Natural killer cell (primary cell): ENCODE results near the gene SLC35E1. TPM values are rescaled to one million over a fixed set of nuclear protein-coding genes. Genes with fewer than 3 reads are reported as not detected.
A peak's percentile ranks its signal among the peaks of the same experiment; 100 is the strongest.

Source experiments
- ATAC-seq, 3 donors: fragments of 150-1000 bp in 2 of 3; fragments of 200-7000 bp in 1 of 3; cut with Tn5 transposase; 1 replicate in 1 of 3; 2 replicates in 2 of 3; pipeline ENCODE4 v1.10.0; 2021; ENCODE audit warnings: mild to moderate bottlenecking in 2 of 3, moderate library complexity in 2 of 3
- DNase-seq, 2 donors: peaks; one replicate each; pipeline versions ENCODE4 v3.0.0 to v3.0.0-alpha.2; 2013 to 2021; ENCODE audit warnings: mixed read lengths in 1 of 2
- H3K27ac ChIP-seq: one replicate; pipeline ENCODE4 v1.5.1; 2013; ENCODE audit warnings: mild to moderate bottlenecking, low read length
- H3K27me3 ChIP-seq: one replicate; pipeline ENCODE4 v1.6.1; 2013; ENCODE audit warnings: low read length; ENCODE audit not compliant: control insufficient read depth, insufficient read depth
- H3K36me3 ChIP-seq: one replicate; pipeline ENCODE4 v1.6.1; 2013; ENCODE audit warnings: low read length; ENCODE audit not compliant: control insufficient read depth, insufficient read depth
- H3K4me1 ChIP-seq: one replicate; pipeline ENCODE4 v1.6.1; 2013; ENCODE audit warnings: low read length; ENCODE audit not compliant: control insufficient read depth, insufficient read depth
- H3K4me3 ChIP-seq: one replicate; pipeline ENCODE4 v1.5.1; 2013; ENCODE audit warnings: low read length
- H3K9me3 ChIP-seq: one replicate; pipeline ENCODE4 v1.6.1; 2013; ENCODE audit warnings: low read length; ENCODE audit not compliant: control insufficient read depth, insufficient read depth
- H3K27ac Mint-ChIP-seq, 2 donors: one replicate each; pipeline ENCODE4 v1.8.0; 2022; ENCODE audit warnings: mild to moderate bottlenecking in 2 of 2, mixed read lengths in 2 of 2, moderate library complexity in 1 of 2
- H3K27me3 Mint-ChIP-seq, 2 donors: one replicate each; pipeline ENCODE4 v1.8.0; 2022; ENCODE audit warnings: low read depth in 2 of 2, mixed read lengths in 2 of 2
- H3K36me3 Mint-ChIP-seq: one replicate; pipeline ENCODE4 v1.8.0; 2022; ENCODE audit warnings: mixed read lengths
- H3K4me1 Mint-ChIP-seq, 2 donors: one replicate each; pipeline ENCODE4 v1.8.0; 2022; ENCODE audit warnings: mixed read lengths in 2 of 2
- H3K4me3 Mint-ChIP-seq: one replicate; pipeline ENCODE4 v1.8.0; 2022; ENCODE audit warnings: mild to moderate bottlenecking, moderate library complexity, mixed read lengths
- H3K9me3 Mint-ChIP-seq, 2 donors: one replicate each; pipeline ENCODE4 v1.8.0; 2022; ENCODE audit warnings: mixed read lengths in 2 of 2
- WGBS: methylation state at CpG from one replicate; pipeline ENCODE4 v1.1.7; 2013; ENCODE audit warnings: missing lambda C conversion rate; ENCODE audit not compliant: insufficient coverage; 5-methylcytosine and 5-hydroxymethylcytosine counted together
- intact Hi-C: fragments of 100-400 bp; cut with micrococcal nuclease; formaldehyde crosslinking; loops from one replicate; pipeline ENCODE4 v1.14.2; 2022
- total RNA-seq, 4 donors: library from RNA; stranded (reverse); fragments of 120-200 nt in 1 of 4; gene quantifications; one replicate each; pipeline versions ENCODE4 v1.2.3 to v1.2.4, GENCODE V29; 2013 to 2022
- TF ChIP-seq, protein P1 (sequence below): fragments of 200-600 bp; IDR thresholded peaks from one replicate; pipeline ENCODE4 v1.8.0; 2022; ENCODE audit warnings: antibody characterized with exemption

The SLC35E1 gene
- total RNA-seq, 3 donors from 2014 or later (not counting 1 experiment from before 2014, with no cell fraction given), result 53.2 to 55.5 (median 54.2) TPM

DNA sequence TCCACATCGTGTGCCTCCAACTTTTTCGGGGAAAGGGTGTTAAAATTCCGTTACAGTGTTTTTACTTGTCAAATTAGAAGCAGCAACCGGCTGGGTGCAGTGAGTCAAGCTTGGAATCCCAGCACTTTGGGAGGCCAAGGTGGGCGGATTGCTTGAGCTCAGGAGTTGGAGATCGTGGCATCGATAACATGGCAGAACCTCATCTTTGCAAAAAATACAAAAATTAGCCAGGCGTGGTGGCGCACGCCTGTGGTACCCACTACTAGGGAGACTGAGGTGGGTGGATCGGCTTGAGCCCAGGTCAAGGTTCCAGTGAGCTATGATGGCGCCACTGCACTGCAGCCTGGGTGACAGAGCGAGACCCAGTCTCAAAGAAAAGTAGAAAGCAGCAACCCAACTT is 1.1 kb upstream of the SLC35E1 start:
- peak overlapping the region; percentile 100 for H3K4me3 Mint-ChIP-seq
- H3K4me1 ChIP-seq, result peaks cover 32% of the 10 kb centered on the region
- H3K36me3 ChIP-seq, result peaks cover 40% of the 10 kb centered on the region
- TF ChIP-seq, protein P1, sequence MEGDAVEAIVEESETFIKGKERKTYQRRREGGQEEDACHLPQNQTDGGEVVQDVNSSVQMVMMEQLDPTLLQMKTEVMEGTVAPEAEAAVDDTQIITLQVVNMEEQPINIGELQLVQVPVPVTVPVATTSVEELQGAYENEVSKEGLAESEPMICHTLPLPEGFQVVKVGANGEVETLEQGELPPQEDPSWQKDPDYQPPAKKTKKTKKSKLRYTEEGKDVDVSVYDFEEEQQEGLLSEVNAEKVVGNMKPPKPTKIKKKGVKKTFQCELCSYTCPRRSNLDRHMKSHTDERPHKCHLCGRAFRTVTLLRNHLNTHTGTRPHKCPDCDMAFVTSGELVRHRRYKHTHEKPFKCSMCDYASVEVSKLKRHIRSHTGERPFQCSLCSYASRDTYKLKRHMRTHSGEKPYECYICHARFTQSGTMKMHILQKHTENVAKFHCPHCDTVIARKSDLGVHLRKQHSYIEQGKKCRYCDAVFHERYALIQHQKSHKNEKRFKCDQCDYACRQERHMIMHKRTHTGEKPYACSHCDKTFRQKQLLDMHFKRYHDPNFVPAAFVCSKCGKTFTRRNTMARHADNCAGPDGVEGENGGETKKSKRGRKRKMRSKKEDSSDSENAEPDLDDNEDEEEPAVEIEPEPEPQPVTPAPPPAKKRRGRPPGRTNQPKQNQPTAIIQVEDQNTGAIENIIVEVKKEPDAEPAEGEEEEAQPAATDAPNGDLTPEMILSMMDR, result no peak
- peak overlapping the region; percentile 97 to 99 for H3K27ac Mint-ChIP-seq
- no peaks in the 10 kb centered on the region for H3K27me3 ChIP-seq
- DNase-seq (no peak), ATAC-seq (no peak)
- H3K9me3 Mint-ChIP-seq, result no peaks in the 10 kb centered on the region
- intact Hi-C loops, result loop anchor here (2.0 kb wide), 2 partner anchors 30 to 56 kb away; partner anchors contain the start of genes CHERP and MED26
- H3K4me3 ChIP-seq, result peak overlapping the region; percentile 91
- peak overlapping the region; percentile 93 for H3K27ac ChIP-seq
- no peaks in the 10 kb centered on the region for H3K9me3 ChIP-seq
- H3K27me3 Mint-ChIP-seq, result no peaks in the 10 kb centered on the region
- 77% methylated on average over 13 of the region's 13 CpGs for WGBS
- H3K4me1 Mint-ChIP-seq, result peaks cover 34 to 39% of the 10 kb centered on the region in 2 donors
- peaks cover 8% of the 10 kb centered on the region for H3K36me3 Mint-ChIP-seq

- ATAC-seq (peak; percentile 32 to 48 (median 36)), DNase-seq (peak in 1 of 2 donors; percentile 66)
- under 1% methylated on average over 75 of the region's 75 CpGs for WGBS
- peak overlapping the region; percentile 97 to 99 for H3K27ac Mint-ChIP-seq
- no peaks in the 10 kb centered on the region for H3K27me3 ChIP-seq
- H3K27me3 Mint-ChIP-seq, result no peaks in the 10 kb centered on the region
- peak overlapping the region; percentile 39 for H3K4me3 ChIP-seq
- no peaks in the 10 kb centered on the region for H3K9me3 Mint-ChIP-seq
- intact Hi-C loops, result loop anchor here (1.0 to 2.0 kb wide), 3 partner anchors 12 to 57 kb away; partner anchors contain the start of genes CHERP and MED26
- no peaks in the 10 kb centered on the region for H3K9me3 ChIP-seq
- peak overlapping the region; percentile 40 for H3K27ac ChIP-seq
- peak overlapping the region; percentile 74 for H3K4me3 Mint-ChIP-seq
- TF ChIP-seq, protein P1, result no peak
- H3K36me3 Mint-ChIP-seq, result peaks cover 8% of the 10 kb centered on the region
- peaks cover 34 to 38% of the 10 kb centered on the region in 2 donors for H3K4me1 Mint-ChIP-seq
- peaks cover 34% of the 10 kb centered on the region for H3K36me3 ChIP-seq
- H3K4me1 ChIP-seq, result peaks cover 39% of the 10 kb centered on the region
Measured at GRCh38 chr19:16571822-16572331, 338 bp downstream of the SLC35E1 start.

GRCh38 chr19:16571283-16571682 is 932 bp downstream of the SLC35E1 start:
- H3K27me3 ChIP-seq, result no peaks in the 10 kb centered on the region
- intact Hi-C loops, result no loop called here
- H3K9me3 Mint-ChIP-seq, result no peaks in the 10 kb centered on the region
- H3K27ac Mint-ChIP-seq, result peak overlapping the region; percentile 67 to 99
- peak overlapping the region; percentile 74 for H3K4me3 Mint-ChIP-seq
- peak overlapping the region; percentile 40 for H3K27ac ChIP-seq
- no peak for ATAC-seq
- H3K4me1 ChIP-seq, result peaks cover 44% of the 10 kb centered on the region
- TF ChIP-seq, protein P1, result no peak
- H3K9me3 ChIP-seq, result no peaks in the 10 kb centered on the region
- WGBS, result 17% methylated on average over 6 of the region's 6 CpGs
- peaks cover 40% of the 10 kb centered on the region in 2 donors for H3K4me1 Mint-ChIP-seq
- peaks cover 12% of the 10 kb centered on the region for H3K36me3 Mint-ChIP-seq
- H3K27me3 Mint-ChIP-seq, result no peaks in the 10 kb centered on the region
- peaks cover 28% of the 10 kb centered on the region for H3K36me3 ChIP-seq
- H3K4me3 ChIP-seq, result peak overlapping the region; percentile 39
- DNase-seq, result no peak
